ENCODE results near the gene SEL1L3.

Gene SEL1L3

GRCh38 chr4:25842229-25842845, 20.5 kb downstream of the SEL1L3 start:
- no peak for DNase-seq (ENCODE audit: low read depth)
- no peak overlapping the region for H3K4me3 ChIP-seq (ENCODE audit: control insufficient read depth, low read depth, low read length)
- TF ChIP-seq CTCF (conservative IDR thresholded peaks at IDR 0.05; ENCODE audit: control insufficient read depth, insufficient read depth, low read depth, low read length): no peak

- H3K4me3 ChIP-seq (ENCODE audit: control insufficient read depth, low read depth, low read length): no peak overlapping the region
- DNase-seq (ENCODE audit: low read depth): no peak
- TF ChIP-seq CTCF (conservative IDR thresholded peaks at IDR 0.05; ENCODE audit: control insufficient read depth, insufficient read depth, low read depth, low read length): no peak
Measured at GRCh38 chr4:25839687-25840086, 23.1 kb downstream of the SEL1L3 start.

GRCh38 chr4:25839233-25839632, 23.6 kb downstream of the SEL1L3 start:
- H3K4me3 ChIP-seq (ENCODE audit: control insufficient read depth, low read depth, low read length): no peak overlapping the region
- no peak for DNase-seq (ENCODE audit: low read depth)
- TF ChIP-seq CTCF (conservative IDR thresholded peaks at IDR 0.05; ENCODE audit: control insufficient read depth, insufficient read depth, low read depth, low read length): no peak

- no peak for DNase-seq (ENCODE audit: low read depth)
- no peak overlapping the region for H3K4me3 ChIP-seq (ENCODE audit: control insufficient read depth, low read depth, low read length)
- TF ChIP-seq CTCF (conservative IDR thresholded peaks at IDR 0.05; ENCODE audit: control insufficient read depth, insufficient read depth, low read depth, low read length): no peak
Measured at GRCh38 chr4:25838526-25838925, 24.3 kb downstream of the SEL1L3 start.

- DNase-seq (ENCODE audit: low read depth): no peak
- no peak for TF ChIP-seq CTCF (conservative IDR thresholded peaks at IDR 0.05; ENCODE audit: control insufficient read depth, insufficient read depth, low read depth, low read length)
- no peak overlapping the region for H3K4me3 ChIP-seq (ENCODE audit: control insufficient read depth, low read depth, low read length)
Measured at GRCh38 chr4:25837107-25837506, 25.7 kb downstream of the SEL1L3 start.

GRCh38 chr4:25835384-25835783, 27.4 kb downstream of the SEL1L3 start:
- H3K4me3 ChIP-seq (ENCODE audit: control insufficient read depth, low read depth, low read length): no peak overlapping the region
- no peak for TF ChIP-seq CTCF (conservative IDR thresholded peaks at IDR 0.05; ENCODE audit: control insufficient read depth, insufficient read depth, low read depth, low read length)
- DNase-seq (ENCODE audit: low read depth): no peak

Measured in fibroblast of mammary gland (primary cell).